Neural progenitor cell (in vitro differentiated cells): ENCODE data around the gene ZNF496. TPM values are rescaled to one million over a fixed set of nuclear protein-coding genes. Genes with fewer than 3 reads are reported as not detected.
"Not testable (repeated sequence)": the region's sequence is repeated elsewhere in the genome, so short reads cannot be mapped to it uniquely, and the experiment has no call there.

Source experiments
- DNase-seq: peaks from one replicate; pipeline ENCODE4 v3.0.0-alpha.2; 2016; ENCODE audit warnings: low spot score
- H2AFZ ChIP-seq: fragments of 200-600 bp; sonication (generic); replicated peaks from 2 replicates; pipeline ENCODE4 v1.6.1; 2016; ENCODE audit warnings: antibody characterized with exemption
- H3F3A ChIP-seq: fragments of 200-600 bp; sonication (generic); 2 replicates; pipeline ENCODE4 v1.6.1; 2016; ENCODE audit warnings: antibody characterized with exemption, low read depth
- H3K27ac ChIP-seq: fragments of 200-600 bp; sonication (generic); 2 replicates; pipeline ENCODE4 v1.5.1; 2016; ENCODE audit warnings: mild to moderate bottlenecking
- H3K27me3 ChIP-seq: fragments of 200-600 bp; sonication (generic); 2 replicates; pipeline ENCODE4 v1.6.1; 2016; ENCODE audit warnings: mild to moderate bottlenecking, moderate library complexity
- H3K36me3 ChIP-seq: fragments of 200-600 bp; sonication (generic); 2 replicates; pipeline ENCODE4 v1.5.1; 2016
- H3K4me1 ChIP-seq: fragments of 200-600 bp; sonication (generic); 2 replicates; pipeline ENCODE4 v1.6.1; 2016; ENCODE audit warnings: mixed run types
- H3K4me2 ChIP-seq: fragments of 200-600 bp; sonication (generic); 2 replicates; pipeline ENCODE4 v1.6.1; 2016
- H3K4me3 ChIP-seq: fragments of 200-600 bp; sonication (generic); 2 replicates; pipeline ENCODE4 v1.5.1; 2016
- H3K79me2 ChIP-seq: fragments of 200-600 bp; sonication (generic); 2 replicates; pipeline ENCODE4 v1.6.1; 2016; ENCODE audit warnings: low read depth
- H3K9ac ChIP-seq: fragments of 200-600 bp; sonication (generic); 2 replicates; pipeline ENCODE4 v1.6.1; 2016
- H3K9me3 ChIP-seq: fragments of 200-600 bp; sonication (generic); 2 replicates; pipeline ENCODE4 v1.5.1; 2016; ENCODE audit warnings: low read depth
- H4K20me1 ChIP-seq: fragments of 200-600 bp; sonication (generic); 2 replicates; pipeline ENCODE4 v1.6.1; 2016; ENCODE audit warnings: low read depth
- H3K27ac Mint-ChIP-seq: 3 replicates; pipeline ENCODE4 v1.8.0; 2021; ENCODE audit warnings: mixed read lengths
- H3K27me3 Mint-ChIP-seq: 2 replicates; pipeline ENCODE4 v1.8.0; 2022; ENCODE audit warnings: low read depth, mild to moderate bottlenecking, inconsistent platforms, moderate library complexity, mixed read lengths; ENCODE audit not compliant: insufficient read depth
- H3K36me3 Mint-ChIP-seq: 3 replicates; pipeline ENCODE4 v1.8.0; 2021; ENCODE audit warnings: mixed read lengths
- H3K4me1 Mint-ChIP-seq: 3 replicates; pipeline ENCODE4 v1.8.0; 2021; ENCODE audit warnings: mixed read lengths
- H3K4me3 Mint-ChIP-seq: 3 replicates; pipeline ENCODE4 v1.8.0; 2021; ENCODE audit warnings: mild to moderate bottlenecking, moderate library complexity, mixed read lengths
- H3K9me3 Mint-ChIP-seq: 3 replicates; pipeline ENCODE4 v1.8.0; 2020; ENCODE audit warnings: mixed read lengths
- EZH2 ChIP-seq: fragments of 200-600 bp; sonication (generic); IDR thresholded peaks from 2 replicates; pipeline ENCODE4 v1.6.1; 2017; ENCODE audit warnings: antibody characterized with exemption, mild to moderate bottlenecking, moderate library complexity
- EZH2phosphoT487 ChIP-seq: fragments of 200-600 bp; sonication (generic); IDR thresholded peaks from 2 replicates; pipeline ENCODE4 v1.6.1; 2017; ENCODE audit warnings: antibody characterized with exemption
- total RNA-seq: library from RNA; depleted of rRNA; stranded (reverse); fragments of >200 nt; gene quantifications from 2 replicates; pipeline ENCODE4 v1.2.3, GENCODE V29; 2015; ENCODE audit warnings: low replicate concordance
- TF ChIP-seq, protein P1 (sequence below): fragments of 200-600 bp; sonication (generic); IDR thresholded peaks from 2 replicates; pipeline ENCODE4 v1.5.1; 2017; ENCODE audit warnings: antibody characterized with exemption, mild to moderate bottlenecking

ZNF496 gene
- total RNA-seq, 1 donor from 2014 or later: 30.1 TPM

DNA sequence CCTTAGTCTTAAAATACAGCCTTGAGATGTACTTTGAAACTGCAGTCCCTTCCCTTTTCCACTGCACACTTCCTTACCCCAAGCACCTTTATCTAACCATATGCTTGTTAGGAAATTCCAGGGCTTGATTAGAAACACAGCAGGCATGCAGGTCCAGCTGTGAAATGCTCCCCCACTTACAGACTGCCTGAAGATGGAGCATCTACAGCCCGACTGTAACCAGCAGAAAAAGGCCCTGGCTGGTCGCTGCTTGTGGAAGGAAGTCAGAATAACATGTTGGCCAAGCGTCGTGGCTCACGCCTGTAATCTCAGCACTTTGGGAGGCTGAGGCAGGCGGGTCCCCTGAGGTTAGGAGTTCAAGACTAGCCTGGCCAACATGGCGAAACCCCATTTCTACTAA lies 38.6 kb downstream of the ZNF496 start:
- Histone ChIP-seq H3K4me1 (peaks cover 19% of the 10 kb centered on the region), H3F3A (peaks cover 6% of the 10 kb centered on the region), H3K4me2 (no peak overlapping the region), H2AFZ (no peak overlapping the region), H3K36me3 (no peaks in the 10 kb centered on the region), H3K27ac (no peak overlapping the region), H3K9me3 (no peaks in the 10 kb centered on the region), H3K79me2 (no peaks in the 10 kb centered on the region), H3K9ac (no peak overlapping the region), H4K20me1 (no peaks in the 10 kb centered on the region), H3K27me3 (no peaks in the 10 kb centered on the region), H3K4me3 (no peak overlapping the region)
- H3K4me1 Mint-ChIP-seq: peaks cover 25% of the 10 kb centered on the region
- H3K36me3 Mint-ChIP-seq: peaks cover 24% of the 10 kb centered on the region
- no peak overlapping the region for H3K4me3 Mint-ChIP-seq
- peak; percentile 27 for DNase-seq
- peaks cover 3% of the 10 kb centered on the region for H3K27me3 Mint-ChIP-seq
- H3K9me3 Mint-ChIP-seq: peaks cover 12% of the 10 kb centered on the region
- no peak overlapping the region for H3K27ac Mint-ChIP-seq
- TF ChIP-seq, protein P1, sequence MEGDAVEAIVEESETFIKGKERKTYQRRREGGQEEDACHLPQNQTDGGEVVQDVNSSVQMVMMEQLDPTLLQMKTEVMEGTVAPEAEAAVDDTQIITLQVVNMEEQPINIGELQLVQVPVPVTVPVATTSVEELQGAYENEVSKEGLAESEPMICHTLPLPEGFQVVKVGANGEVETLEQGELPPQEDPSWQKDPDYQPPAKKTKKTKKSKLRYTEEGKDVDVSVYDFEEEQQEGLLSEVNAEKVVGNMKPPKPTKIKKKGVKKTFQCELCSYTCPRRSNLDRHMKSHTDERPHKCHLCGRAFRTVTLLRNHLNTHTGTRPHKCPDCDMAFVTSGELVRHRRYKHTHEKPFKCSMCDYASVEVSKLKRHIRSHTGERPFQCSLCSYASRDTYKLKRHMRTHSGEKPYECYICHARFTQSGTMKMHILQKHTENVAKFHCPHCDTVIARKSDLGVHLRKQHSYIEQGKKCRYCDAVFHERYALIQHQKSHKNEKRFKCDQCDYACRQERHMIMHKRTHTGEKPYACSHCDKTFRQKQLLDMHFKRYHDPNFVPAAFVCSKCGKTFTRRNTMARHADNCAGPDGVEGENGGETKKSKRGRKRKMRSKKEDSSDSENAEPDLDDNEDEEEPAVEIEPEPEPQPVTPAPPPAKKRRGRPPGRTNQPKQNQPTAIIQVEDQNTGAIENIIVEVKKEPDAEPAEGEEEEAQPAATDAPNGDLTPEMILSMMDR: no peak
- TF ChIP-seq EZH2phosphoT487 (no peak), EZH2 (no peak)

DNA sequence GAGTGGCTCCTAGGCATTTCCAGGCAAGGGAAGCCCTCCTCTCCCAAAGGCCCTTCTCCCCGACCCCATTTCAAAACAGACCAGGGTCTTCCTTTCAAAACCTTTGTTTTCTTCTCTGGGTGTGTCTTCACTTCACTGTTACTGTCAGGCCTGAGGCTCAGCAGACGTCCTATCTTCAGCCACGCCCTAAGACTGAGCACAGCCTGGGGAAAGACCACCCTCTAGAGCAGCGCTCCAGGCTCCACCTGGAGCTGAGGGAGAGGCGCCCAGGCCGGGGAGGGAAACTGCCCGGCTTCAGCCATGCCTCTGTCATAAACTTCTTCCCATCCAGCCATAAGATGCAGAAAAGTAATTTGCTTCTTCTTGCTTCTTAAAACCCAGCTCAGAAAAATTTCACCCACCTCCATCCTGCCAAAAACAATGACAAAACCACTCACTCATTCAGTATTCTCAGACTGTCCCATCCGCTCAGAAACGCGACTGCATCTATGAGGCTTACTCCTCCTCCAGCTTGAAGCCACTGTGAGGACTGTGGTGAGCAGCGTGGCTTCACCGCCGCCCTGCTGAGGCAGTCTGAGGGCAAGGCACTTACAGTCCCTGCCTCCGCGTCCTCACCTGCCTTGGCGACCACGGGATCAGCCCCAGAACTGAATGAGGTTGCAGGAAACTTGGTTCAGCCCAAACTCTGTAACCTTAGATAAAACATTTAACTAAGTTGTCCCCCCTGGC lies 39.7 kb downstream of the ZNF496 start:
- Histone ChIP-seq H3K79me2 (no peaks in the 10 kb centered on the region), H2AFZ (no peak overlapping the region), H3K36me3 (no peaks in the 10 kb centered on the region), H3F3A (peaks cover 6% of the 10 kb centered on the region), H3K4me3 (no peak overlapping the region), H3K27me3 (no peaks in the 10 kb centered on the region), H4K20me1 (no peaks in the 10 kb centered on the region), H3K4me2 (peak overlapping the region; percentile 10), H3K9me3 (no peaks in the 10 kb centered on the region), H3K4me1 (peaks cover 19% of the 10 kb centered on the region), H3K27ac (no peak overlapping the region), H3K9ac (no peak overlapping the region)
- no peak for DNase-seq
- Mint-ChIP-seq H3K36me3 (peaks cover 26% of the 10 kb centered on the region), H3K9me3 (peaks cover 21% of the 10 kb centered on the region), H3K4me1 (peaks cover 22% of the 10 kb centered on the region), H3K27me3 (peaks cover 2% of the 10 kb centered on the region), H3K4me3 (no peak overlapping the region), H3K27ac (no peak overlapping the region)
- TF ChIP-seq EZH2 (no peak), EZH2phosphoT487 (no peak)

DNA sequence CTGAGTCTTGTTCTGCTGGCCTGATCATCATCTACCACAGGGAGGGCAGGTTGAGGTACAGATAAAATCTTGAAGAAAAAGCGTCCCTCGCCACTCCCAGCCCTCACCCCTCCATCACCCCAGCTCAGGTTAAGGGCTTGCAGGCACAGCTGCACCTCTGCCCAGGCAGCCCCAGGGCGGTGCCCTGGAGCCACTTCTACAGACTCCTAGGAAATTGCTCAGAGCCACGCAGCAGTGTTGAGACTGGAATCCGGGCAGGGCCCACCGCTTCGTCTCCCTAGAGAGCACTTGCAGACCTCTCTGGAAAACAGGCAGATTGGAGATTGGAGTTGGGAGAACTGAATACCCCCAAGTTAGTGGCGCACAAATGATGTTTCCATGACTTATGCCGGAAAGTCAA lies 40.5 kb downstream of the ZNF496 start:
- Histone ChIP-seq H3K4me3 (no peak overlapping the region), H3K9me3 (no peaks in the 10 kb centered on the region), H4K20me1 (no peaks in the 10 kb centered on the region), H2AFZ (no peak overlapping the region), H3K4me2 (no peak overlapping the region), H3K27me3 (no peaks in the 10 kb centered on the region), H3K36me3 (no peaks in the 10 kb centered on the region), H3K79me2 (no peaks in the 10 kb centered on the region), H3K9ac (no peak overlapping the region), H3K4me1 (peaks cover 19% of the 10 kb centered on the region), H3F3A (peaks cover 6% of the 10 kb centered on the region), H3K27ac (no peak overlapping the region)
- TF ChIP-seq EZH2: no peak
- TF ChIP-seq EZH2phosphoT487: no peak
- TF ChIP-seq, protein P1: no peak
- peaks cover 27% of the 10 kb centered on the region for H3K36me3 Mint-ChIP-seq
- H3K4me3 Mint-ChIP-seq: no peak overlapping the region
- peaks cover 28% of the 10 kb centered on the region for H3K9me3 Mint-ChIP-seq
- peaks cover 22% of the 10 kb centered on the region for H3K4me1 Mint-ChIP-seq
- peaks cover 2% of the 10 kb centered on the region for H3K27me3 Mint-ChIP-seq
- no peak for DNase-seq
- no peak overlapping the region for H3K27ac Mint-ChIP-seq

DNA sequence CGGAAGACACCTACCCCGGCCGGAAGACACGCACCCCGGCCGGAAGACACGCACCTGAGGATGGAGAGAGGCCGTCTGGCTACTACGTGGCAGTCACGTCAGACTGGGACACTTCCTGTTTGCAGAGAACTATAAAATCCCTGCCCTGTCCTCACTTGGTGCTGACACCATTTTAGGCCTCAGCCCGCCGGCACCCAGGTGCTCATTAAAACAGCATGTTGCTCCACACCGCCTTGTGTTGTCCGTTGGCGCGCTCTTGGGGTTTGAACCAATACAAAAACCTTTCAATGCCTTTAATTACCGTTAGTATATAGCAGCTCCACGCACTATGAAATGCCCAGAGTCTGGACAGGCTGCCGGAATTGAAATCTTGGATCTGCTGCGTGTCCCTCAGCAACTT lies 41.1 kb downstream of the ZNF496 start:
- H3K27ac Mint-ChIP-seq: no peak overlapping the region
- Histone ChIP-seq H3K27me3 (no peaks in the 10 kb centered on the region), H3K4me1 (peaks cover 19% of the 10 kb centered on the region), H3K4me2 (no peak overlapping the region), H2AFZ (no peak overlapping the region), H3K9ac (no peak overlapping the region), H3K4me3 (no peak overlapping the region), H4K20me1 (no peaks in the 10 kb centered on the region), H3K9me3 (no peaks in the 10 kb centered on the region), H3F3A (peaks cover 4% of the 10 kb centered on the region), H3K27ac (no peak overlapping the region), H3K79me2 (no peaks in the 10 kb centered on the region), H3K36me3 (no peaks in the 10 kb centered on the region)
- peaks cover 32% of the 10 kb centered on the region for H3K36me3 Mint-ChIP-seq
- no peak for DNase-seq
- H3K4me1 Mint-ChIP-seq: peaks cover 22% of the 10 kb centered on the region
- peaks cover 32% of the 10 kb centered on the region for H3K9me3 Mint-ChIP-seq
- H3K4me3 Mint-ChIP-seq: no peak overlapping the region
- no peak for TF ChIP-seq EZH2
- TF ChIP-seq, protein P1: no peak
- TF ChIP-seq EZH2phosphoT487: no peak
- H3K27me3 Mint-ChIP-seq: peaks cover 4% of the 10 kb centered on the region

DNA sequence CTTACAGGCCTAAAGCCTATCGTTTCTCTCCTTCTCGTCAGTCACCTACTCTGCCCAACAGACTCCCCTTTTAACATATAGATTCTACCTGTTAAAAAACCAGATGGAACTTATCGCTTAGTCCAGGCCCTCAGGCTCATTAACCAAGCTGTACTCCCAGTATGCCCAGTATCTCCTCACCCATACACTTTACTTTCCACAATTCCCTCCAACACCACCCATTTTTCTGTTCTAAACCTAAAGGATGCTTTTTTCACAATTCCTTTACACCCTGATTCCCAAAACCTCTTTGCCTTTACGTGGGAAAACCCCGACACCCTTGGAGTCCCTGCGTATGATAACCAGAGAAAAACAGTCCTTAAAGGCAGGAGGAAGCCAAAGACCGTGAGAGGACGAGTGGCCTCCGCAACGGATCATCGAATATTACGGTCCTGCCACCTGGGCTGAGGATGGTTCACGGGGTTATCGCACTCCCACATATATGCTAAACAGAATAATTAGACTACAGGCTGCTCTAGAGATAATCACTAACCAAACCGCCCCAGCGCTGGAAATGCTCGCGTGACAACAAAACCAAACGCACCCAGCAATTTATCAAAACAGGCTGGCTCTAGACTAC lies 42.3 kb downstream of the ZNF496 start:
- H3K36me3 Mint-ChIP-seq: peaks cover 36% of the 10 kb centered on the region
- not testable (repeated sequence) for H3K27ac Mint-ChIP-seq, H3K79me2 ChIP-seq, H3K27me3 ChIP-seq, H4K20me1 ChIP-seq, H3K27ac ChIP-seq, H3K9ac ChIP-seq, H3K36me3 ChIP-seq, H3K9me3 ChIP-seq, H3K27me3 Mint-ChIP-seq, H3F3A ChIP-seq, H3K4me2 ChIP-seq, H2AFZ ChIP-seq, H3K4me3 ChIP-seq, H3K4me1 Mint-ChIP-seq, H3K4me3 Mint-ChIP-seq, H3K4me1 ChIP-seq, DNase-seq
- H3K9me3 Mint-ChIP-seq: peaks cover 36% of the 10 kb centered on the region
